ENCODE measurements around the gene RSL24D1. TPM values are rescaled to one million over a fixed set of nuclear protein-coding genes. Genes with fewer than 3 reads are reported as not detected.

Gene RSL24D1
- total RNA-seq, 1 experiment from 2014 or later = 149 TPM

GRCh38 chr15:55226127-55226526, 29.4 kb upstream of the RSL24D1 start:
- no peaks in the 10 kb centered on the region for H3K27me3 ChIP-seq (ENCODE audit: insufficient read depth, low read length)
- H3K4me1 ChIP-seq (ENCODE audit: control insufficient read depth in 1 of 2, insufficient read depth in 2 of 2, low read length in 2 of 2) = no peaks in the 10 kb centered on the region
- H3K79me2 ChIP-seq (ENCODE audit: insufficient read depth, low read length) = no peaks in the 10 kb centered on the region
- no peaks in the 10 kb centered on the region for H3K9me2 ChIP-seq (ENCODE audit: insufficient read depth)
- POLR2A ChIA-PET = no interaction called here
- intact Hi-C loops (cut with micrococcal nuclease) = no loop called here
- no peak overlapping the region for H2AFZ ChIP-seq (ENCODE audit: low read depth, low read length, poor library complexity, severe bottlenecking)
- no peak overlapping the region for H3K4me2 ChIP-seq (ENCODE audit: low read length)
- ATAC-seq (no peak), DNase-seq (ENCODE audit: low read depth, low spot score) (no peak)
- H3K9ac ChIP-seq (ENCODE audit: low read length) = no peak overlapping the region
- CTCF ChIA-PET = no interaction called here
- TF ChIP-seq EZH2 (IDR thresholded peaks at IDR 0.05) = no peak
- TF ChIP-seq, protein P1, sequence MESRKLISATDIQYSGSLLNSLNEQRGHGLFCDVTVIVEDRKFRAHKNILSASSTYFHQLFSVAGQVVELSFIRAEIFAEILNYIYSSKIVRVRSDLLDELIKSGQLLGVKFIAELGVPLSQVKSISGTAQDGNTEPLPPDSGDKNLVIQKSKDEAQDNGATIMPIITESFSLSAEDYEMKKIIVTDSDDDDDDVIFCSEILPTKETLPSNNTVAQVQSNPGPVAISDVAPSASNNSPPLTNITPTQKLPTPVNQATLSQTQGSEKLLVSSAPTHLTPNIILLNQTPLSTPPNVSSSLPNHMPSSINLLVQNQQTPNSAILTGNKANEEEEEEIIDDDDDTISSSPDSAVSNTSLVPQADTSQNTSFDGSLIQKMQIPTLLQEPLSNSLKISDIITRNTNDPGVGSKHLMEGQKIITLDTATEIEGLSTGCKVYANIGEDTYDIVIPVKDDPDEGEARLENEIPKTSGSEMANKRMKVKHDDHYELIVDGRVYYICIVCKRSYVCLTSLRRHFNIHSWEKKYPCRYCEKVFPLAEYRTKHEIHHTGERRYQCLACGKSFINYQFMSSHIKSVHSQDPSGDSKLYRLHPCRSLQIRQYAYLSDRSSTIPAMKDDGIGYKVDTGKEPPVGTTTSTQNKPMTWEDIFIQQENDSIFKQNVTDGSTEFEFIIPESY (IDR thresholded peaks at IDR 0.05; ENCODE audit: extremely low read depth, insufficient replicate concordance, low read length) = no peak
- no peaks in the 10 kb centered on the region for H3K9me3 ChIP-seq (ENCODE audit: control insufficient read depth in 1 of 2, insufficient read depth in 1 of 2, low read depth in 1 of 2, low read length in 2 of 2)
- H3K4me3 ChIP-seq (replicated peaks in 1 of 2; ENCODE audit: low read depth in 1 of 2, low read length in 2 of 2) = no peak overlapping the region
- BruUV-seq (replicated peaks) = no TSS peak
- no peak overlapping the region for H3K27ac ChIP-seq (ENCODE audit: low read depth, low read length)
- H3K36me3 ChIP-seq (ENCODE audit: control insufficient read depth in 1 of 2, insufficient read depth in 2 of 2, low read length in 2 of 2) = no peaks in the 10 kb centered on the region
- H4K20me1 ChIP-seq (ENCODE audit: insufficient read depth) = no peaks in the 10 kb centered on the region
- RAD21 ChIA-PET (ENCODE audit: low non-redundant PET in 1 of 2, low total read pairs in 2 of 2, uncharacterized antibody in 2 of 2, unreplicated experiment in 2 of 2) = no interaction called here

DNA sequence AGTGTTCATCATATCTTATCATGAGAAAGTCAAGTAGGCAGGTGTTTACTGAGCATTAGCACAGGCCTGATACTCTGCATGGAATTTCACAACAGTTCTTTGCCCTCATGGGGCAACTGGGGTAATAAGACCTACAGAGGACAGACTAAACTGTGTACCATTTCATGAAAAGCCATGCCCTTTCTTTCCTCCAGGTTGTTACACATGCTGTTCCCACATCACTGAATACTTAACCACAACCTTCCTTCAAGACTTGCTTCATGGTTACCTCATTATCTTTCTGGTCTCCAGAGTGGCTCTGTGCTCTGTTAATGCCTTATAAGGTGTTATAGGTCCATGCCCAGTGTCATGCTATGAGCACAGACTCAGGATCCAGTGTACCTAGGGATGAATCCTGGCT, 28.2 kb upstream of the RSL24D1 start:
- ChIA-PET POLR2A (no interaction called here), RAD21 (ENCODE audit: low non-redundant PET in 1 of 2, low total read pairs in 2 of 2, uncharacterized antibody in 2 of 2, unreplicated experiment in 2 of 2) (no interaction called here), CTCF (no interaction called here)
- Histone ChIP-seq H3K4me2 (ENCODE audit: low read length) (no peak overlapping the region), H3K27me3 (ENCODE audit: insufficient read depth, low read length) (no peaks in the 10 kb centered on the region), H3K27ac (ENCODE audit: low read depth, low read length) (no peak overlapping the region), H3K9me2 (ENCODE audit: insufficient read depth) (no peaks in the 10 kb centered on the region), H2AFZ (ENCODE audit: low read depth, low read length, poor library complexity, severe bottlenecking) (no peak overlapping the region), H3K79me2 (ENCODE audit: insufficient read depth, low read length) (no peaks in the 10 kb centered on the region), H4K20me1 (ENCODE audit: insufficient read depth) (no peaks in the 10 kb centered on the region), H3K36me3 (ENCODE audit: control insufficient read depth in 1 of 2, insufficient read depth in 2 of 2, low read length in 2 of 2) (no peaks in the 10 kb centered on the region), H3K9me3 (ENCODE audit: control insufficient read depth in 1 of 2, insufficient read depth in 1 of 2, low read depth in 1 of 2, low read length in 2 of 2) (no peaks in the 10 kb centered on the region), H3K4me1 (ENCODE audit: control insufficient read depth in 1 of 2, insufficient read depth in 2 of 2, low read length in 2 of 2) (no peaks in the 10 kb centered on the region), H3K9ac (ENCODE audit: low read length) (no peak overlapping the region), H3K4me3 (replicated peaks in 1 of 2; ENCODE audit: low read depth in 1 of 2, low read length in 2 of 2) (no peak overlapping the region)
- intact Hi-C loops (cut with micrococcal nuclease) = no loop called here
- no peak for TF ChIP-seq EZH2phosphoT487 (IDR thresholded peaks at IDR 0.05; ENCODE audit: borderline replicate concordance)
- TF ChIP-seq SP1 (IDR thresholded peaks at IDR 0.05; ENCODE audit: low read depth) = no peak
- TF ChIP-seq POLR2A (IDR thresholded peaks at IDR 0.05; ENCODE audit: borderline replicate concordance, extremely low read depth, insufficient read depth, insufficient read length) = no peak
- no peak for TF ChIP-seq CBX3 (IDR thresholded peaks at IDR 0.05; ENCODE audit: low read depth)
- TF ChIP-seq POLR2AphosphoS5 (IDR thresholded peaks at IDR 0.05; ENCODE audit: low read depth, low read length) = no peak
- no peak for TF ChIP-seq EGR1 (IDR thresholded peaks at IDR 0.05; ENCODE audit: low read depth)
- TF ChIP-seq, protein P1 (IDR thresholded peaks at IDR 0.05; ENCODE audit: extremely low read depth, insufficient replicate concordance, low read length) = no peak
- TF ChIP-seq REST (IDR thresholded peaks at IDR 0.05; ENCODE audit: low read depth) = no peak
- no peak for TF ChIP-seq ZNF274 (IDR thresholded peaks at IDR 0.05; ENCODE audit: low read depth, low read length)
- TF ChIP-seq ELF1 (IDR thresholded peaks at IDR 0.05; ENCODE audit: borderline replicate concordance, low read depth) = no peak
- no peak for TF ChIP-seq SRF (IDR thresholded peaks at IDR 0.05; ENCODE audit: low read depth)
- no peak for TF ChIP-seq ZFX (IDR thresholded peaks at IDR 0.05)
- no peak for TF ChIP-seq YY1 (IDR thresholded peaks at IDR 0.05; ENCODE audit: extremely low read depth, insufficient replicate concordance, low read depth, low read length)
- no peak for TF ChIP-seq SIN3A (IDR thresholded peaks at IDR 0.05; ENCODE audit: low read depth)
- BruUV-seq (replicated peaks) = no TSS peak
- DNase-seq (ENCODE audit: low read depth, low spot score) = no peak
- ATAC-seq = no peak
